WTC11 (cell line): Measurements from ENCODE around the gene TCF12. TPM values are rescaled to one million over a fixed set of nuclear protein-coding genes. Genes with fewer than 3 reads are reported as not detected.

ENCODE experiments used
- ATAC-seq: fragments of 200-7000 bp; cut with Tn5 transposase; 2 replicates; pipeline ENCODE4 v1.10.0; 2021; ENCODE audit warnings: mild to moderate bottlenecking, moderate library complexity
- CTCF ChIA-PET: fragments of 300-600 bp; sonication (Branson Sonifier 250); formaldehyde crosslinking; loops from one replicate; lab custom pipeline; 2021; ENCODE audit warnings: antibody characterized with exemption; lab: Charles Lee
- POLR2A ChIA-PET: fragments of 350-600 bp; sonication (Branson Sonifier 250); formaldehyde crosslinking; loops from one replicate; lab custom pipeline; 2021; ENCODE audit warnings: antibody characterized with exemption; lab: Charles Lee
- DNase-seq: peaks from one replicate; pipeline ENCODE4 v3.0.0; 2021; ENCODE audit warnings: low spot score
- H3K27ac Mint-ChIP-seq: 2 replicates; pipeline ENCODE4 v1.8.0; 2021; ENCODE audit warnings: mixed read lengths
- H3K27me3 Mint-ChIP-seq: 2 replicates; pipeline ENCODE4 v1.8.0; 2021; ENCODE audit warnings: low read depth, mild to moderate bottlenecking, moderate library complexity, mixed read lengths
- H3K36me3 Mint-ChIP-seq: 2 replicates; pipeline ENCODE4 v1.8.0; 2021; ENCODE audit warnings: mixed read lengths
- H3K4me1 Mint-ChIP-seq: 2 replicates; pipeline ENCODE4 v1.8.0; 2022; ENCODE audit warnings: mixed read lengths
- H3K4me3 Mint-ChIP-seq: 2 replicates; pipeline ENCODE4 v1.8.0; 2021; ENCODE audit warnings: mild to moderate bottlenecking, moderate library complexity, mixed read lengths
- H3K9me3 Mint-ChIP-seq: 2 replicates; pipeline ENCODE4 v1.8.0; 2021; ENCODE audit warnings: mixed read lengths
- ARID4B ChIP-seq: sonication (generic); formaldehyde crosslinking; IDR thresholded peaks from 2 replicates; pipeline ENCODE4 v1.8.0; 2023; ENCODE audit warnings: missing genetic modification reagents, mild to moderate bottlenecking, borderline replicate concordance
- ATF2 ChIP-seq: sonication (generic); formaldehyde crosslinking; IDR thresholded peaks from 2 replicates; pipeline ENCODE4 v1.8.1; 2022; ENCODE audit warnings: low read depth, missing genetic modification reagents, borderline replicate concordance
- CREM ChIP-seq: sonication (generic); formaldehyde crosslinking; IDR thresholded peaks from 2 replicates; pipeline ENCODE4 v1.8.1; 2022; ENCODE audit warnings: mild to moderate bottlenecking, missing genetic modification reagents, moderate library complexity
- CTCF ChIP-seq: fragments of 200-600 bp; IDR thresholded peaks from 2 replicates; pipeline ENCODE4 v1.8.0; 2022; ENCODE audit warnings: antibody characterized with exemption
- ERG ChIP-seq: fragments of 250-450 bp; sonication (Bioruptor Pico); IDR thresholded peaks from 2 replicates; pipeline ENCODE4 v1.8.0; 2021; ENCODE audit warnings: mild to moderate bottlenecking
- ETV6 ChIP-seq: sonication (generic); formaldehyde crosslinking; IDR thresholded peaks from 2 replicates; pipeline ENCODE4 v1.8.1; 2022; ENCODE audit warnings: mild to moderate bottlenecking, missing genetic modification reagents
- FOXP4 ChIP-seq: sonication (generic); formaldehyde crosslinking; IDR thresholded peaks from 2 replicates; pipeline ENCODE4 v1.8.0; 2022; ENCODE audit warnings: mild to moderate bottlenecking, missing genetic modification reagents
- KAT7 ChIP-seq: sonication (generic); formaldehyde crosslinking; IDR thresholded peaks from 2 replicates; pipeline ENCODE4 v1.8.1; 2023; ENCODE audit warnings: missing genetic modification reagents, mild to moderate bottlenecking, borderline replicate concordance
- MAX ChIP-seq: sonication (generic); formaldehyde crosslinking; IDR thresholded peaks from 2 replicates; pipeline ENCODE4 v1.8.0; 2022; ENCODE audit warnings: mild to moderate bottlenecking, missing genetic modification reagents
- NFATC4 ChIP-seq: fragments of 250-450 bp; sonication (Bioruptor Pico); IDR thresholded peaks from 2 replicates; pipeline ENCODE4 v1.9.0; 2021; ENCODE audit warnings: mild to moderate bottlenecking
- SOX15 ChIP-seq: fragments of 250-450 bp; sonication (Bioruptor Pico); IDR thresholded peaks from 2 replicates; pipeline ENCODE4 v1.9.0; 2021; ENCODE audit warnings: mild to moderate bottlenecking
- TCF7 ChIP-seq: sonication (generic); formaldehyde crosslinking; IDR thresholded peaks from 2 replicates; pipeline ENCODE4 v1.8.0; 2022; ENCODE audit warnings: mild to moderate bottlenecking, low read depth, missing genetic modification reagents, moderate library complexity
- TEAD1 ChIP-seq: sonication (generic); formaldehyde crosslinking; IDR thresholded peaks from 2 replicates; pipeline ENCODE4 v1.8.0; 2022; ENCODE audit warnings: mild to moderate bottlenecking, missing genetic modification reagents
- ZNF121 ChIP-seq: sonication (generic); formaldehyde crosslinking; IDR thresholded peaks from 2 replicates; pipeline ENCODE4 v1.8.0; 2023; ENCODE audit warnings: missing genetic modification reagents
- ZNF423 ChIP-seq: fragments of 250-450 bp; sonication (Bioruptor Pico); IDR thresholded peaks from 2 replicates; pipeline ENCODE4 v2.1.2; 2022; ENCODE audit warnings: mild to moderate bottlenecking, moderate library complexity
- ZNF532 ChIP-seq: fragments of 250-450 bp; sonication (Bioruptor Pico); IDR thresholded peaks from 2 replicates; pipeline ENCODE4 v1.9.0; 2021; ENCODE audit warnings: mild to moderate bottlenecking, borderline replicate concordance
- total RNA-seq: library from RNA; stranded (reverse); gene quantifications from 3 replicates; pipeline ENCODE4 v1.2.3, GENCODE V29; 2021

The TCF12 gene
- total RNA-seq, 1 experiment from 2014 or later = 73.2 TPM

- no peak overlapping the region for H3K4me3 Mint-ChIP-seq
- POLR2A ChIA-PET = no interaction called here
- H3K27ac Mint-ChIP-seq = no peak overlapping the region
- H3K9me3 Mint-ChIP-seq = peaks cover 3% of the 10 kb centered on the region; the same call in 1 of the 2 replicates
- no peak for ATAC-seq
- no peak for TF ChIP-seq MAX
- TF ChIP-seq ZNF121 (CRISPR knock-in tag) = peak; percentile 70
- TF ChIP-seq, all 79 proteins: peak for 1
- Mint-ChIP-seq H3K4me1 (peaks cover 5% of the 10 kb centered on the region), H3K27me3 (no peaks in the 10 kb centered on the region), H3K36me3 (peaks cover 14% of the 10 kb centered on the region)
- no peak for DNase-seq
- CTCF ChIA-PET = no interaction called here
Observed at GRCh38 chr15:57185507-57186074, 267.1 kb downstream of the TCF12 start.

GRCh38 chr15:57189466-57189865, 271.0 kb downstream of the TCF12 start:
- Mint-ChIP-seq H3K27ac (peak overlapping the region; percentile 0; the same call in 1 of the 2 replicates), H3K4me1 (peaks cover 18% of the 10 kb centered on the region), H3K36me3 (peaks cover 25% of the 10 kb centered on the region), H3K9me3 (peaks cover 3% of the 10 kb centered on the region; the same call in 1 of the 2 replicates), H3K27me3 (no peaks in the 10 kb centered on the region), H3K4me3 (no peak overlapping the region)
- ATAC-seq = no peak
- CTCF ChIA-PET = no interaction called here
- no peak for DNase-seq
- TF ChIP-seq CREM (CRISPR knock-in tag) = no peak
- no peak for TF ChIP-seq ATF2 (CRISPR knock-in tag)
- no peak for TF ChIP-seq ERG
- no peak for TF ChIP-seq TEAD1 (CRISPR knock-in tag)
- no peak for TF ChIP-seq ETV6 (CRISPR knock-in tag)
- no peak for TF ChIP-seq KAT7 (CRISPR knock-in tag)
- no peak for TF ChIP-seq SOX15
- no peak for TF ChIP-seq ARID4B
- no peak for TF ChIP-seq FOXP4 (CRISPR knock-in tag)
- no peak for TF ChIP-seq ZNF532 (CRISPR knock-in tag)
- TF ChIP-seq NFATC4 = no peak
- TF ChIP-seq ZNF423 (CRISPR knock-in tag) = no peak
- no peak for TF ChIP-seq CTCF
- no peak for TF ChIP-seq TCF7 (CRISPR knock-in tag)
- POLR2A ChIA-PET = no interaction called here
